H9 (cell line): ENCODE measurements around the gene FAM200B. TPM values are rescaled to one million over a fixed set of nuclear protein-coding genes. Genes with fewer than 3 reads are reported as not detected.

Experiments used
- DNase-seq: peaks from one replicate; pipeline ENCODE4 v3.0.0-alpha.2; 2017
- H2AFZ ChIP-seq: one replicate; pipeline ENCODE4 v1.6.1; 2013; ENCODE audit warnings: mild to moderate bottlenecking, low read length, control low read depth, moderate library complexity
- H2AK5ac ChIP-seq: 2 replicates; pipeline ENCODE4 v1.6.1; 2013; ENCODE audit warnings: low read length, control low read depth, mixed read lengths; ENCODE audit not compliant: insufficient read length
- H2BK120ac ChIP-seq: one replicate; pipeline ENCODE4 v1.6.1; 2013; ENCODE audit warnings: low read depth, mild to moderate bottlenecking, low read length, control low read depth, inconsistent platforms; ENCODE audit not compliant: poor library complexity, severe bottlenecking
- H2BK12ac ChIP-seq: 2 replicates; pipeline ENCODE4 v1.6.1; 2013; ENCODE audit warnings: low read length, control low read depth, mixed read lengths, low read depth; ENCODE audit not compliant: insufficient read length
- H2BK15ac ChIP-seq: 2 replicates; pipeline ENCODE4 v1.6.1; 2013; ENCODE audit warnings: low read depth, low read length, control low read depth
- H2BK20ac ChIP-seq: one replicate; pipeline ENCODE4 v1.6.1; 2013; ENCODE audit warnings: low read depth, mild to moderate bottlenecking, low read length, control low read depth, inconsistent platforms; ENCODE audit not compliant: poor library complexity, severe bottlenecking
- H2BK5ac ChIP-seq: 2 replicates; pipeline ENCODE4 v1.6.1; 2013; ENCODE audit warnings: low read length, control low read depth, mixed read lengths; ENCODE audit not compliant: insufficient read length
- H3K14ac ChIP-seq: 2 replicates; pipeline ENCODE4 v1.6.1; 2013; ENCODE audit warnings: low read length, control low read depth; ENCODE audit not compliant: insufficient read depth
- H3K18ac ChIP-seq: 2 replicates; pipeline ENCODE4 v1.6.1; 2013; ENCODE audit warnings: low read depth, mild to moderate bottlenecking, mixed read lengths, low read length, control low read depth; ENCODE audit not compliant: insufficient read length
- H3K23ac ChIP-seq: 2 replicates; pipeline ENCODE4 v1.6.1; 2013; ENCODE audit warnings: low read length, control low read depth, mixed read lengths, low read depth; ENCODE audit not compliant: insufficient read length
- H3K23me2 ChIP-seq: 2 replicates; pipeline ENCODE4 v1.6.1; 2013; ENCODE audit warnings: low read depth, mild to moderate bottlenecking, mixed read lengths, low read length, control low read depth; ENCODE audit not compliant: insufficient read length, poor library complexity, severe bottlenecking
- H3K27ac ChIP-seq: 2 replicates; pipeline ENCODE4 v1.5.1; 2013; ENCODE audit warnings: low read length, control low read depth, mixed read lengths, low read depth; ENCODE audit not compliant: insufficient read length
- H3K27me3 ChIP-seq: 2 replicates; pipeline ENCODE4 v1.6.1; 2013; ENCODE audit warnings: low read length, control low read depth, inconsistent platforms; ENCODE audit not compliant: insufficient read depth
- H3K4ac ChIP-seq: 2 replicates; pipeline ENCODE4 v1.6.1; 2013; ENCODE audit warnings: low read depth, mild to moderate bottlenecking, control low read depth, inconsistent platforms, low read length, moderate library complexity
- H3K4me1 ChIP-seq: 2 replicates; pipeline ENCODE4 v1.6.1; 2013; ENCODE audit warnings: low read length, control low read depth, inconsistent platforms; ENCODE audit not compliant: insufficient read depth
- H3K4me2 ChIP-seq: 2 replicates; pipeline ENCODE4 v1.6.1; 2013; ENCODE audit warnings: low read length, control low read depth, mixed read lengths; ENCODE audit not compliant: insufficient read length, insufficient read depth
- H3K56ac ChIP-seq: 2 replicates; pipeline ENCODE4 v1.6.1; 2013; ENCODE audit warnings: low read depth, mild to moderate bottlenecking, mixed read lengths, low read length, control low read depth; ENCODE audit not compliant: insufficient read length
- H3K79me1 ChIP-seq: 2 replicates; pipeline ENCODE4 v1.6.1; 2013; ENCODE audit warnings: low read depth, mild to moderate bottlenecking, moderate library complexity, low read length, control low read depth, inconsistent platforms; ENCODE audit not compliant: insufficient read depth, poor library complexity, severe bottlenecking
- H3K79me2 ChIP-seq: 2 replicates; pipeline ENCODE4 v1.6.1; 2013; ENCODE audit warnings: low read length, control low read depth, inconsistent platforms; ENCODE audit not compliant: insufficient read depth
- H3K9ac ChIP-seq: 2 replicates; pipeline ENCODE4 v1.6.1; 2013; ENCODE audit warnings: low read length, control low read depth, mixed read lengths; ENCODE audit not compliant: insufficient read length; ENCODE audit errors: extremely low read depth
- H3K9me3 ChIP-seq: one replicate; pipeline ENCODE4 v1.6.1; 2013; ENCODE audit warnings: low read depth, low read length, inconsistent platforms; ENCODE audit not compliant: control insufficient read depth
- H3T11ph ChIP-seq: one replicate; pipeline ENCODE4 v1.6.1; 2013; ENCODE audit warnings: mild to moderate bottlenecking, low read length, control low read depth, inconsistent platforms
- H4K20me1 ChIP-seq: one replicate; pipeline ENCODE4 v1.6.1; 2013; ENCODE audit not compliant: control insufficient read depth, insufficient read length, insufficient read depth
- H4K5ac ChIP-seq: 2 replicates; pipeline ENCODE4 v1.6.1; 2013; ENCODE audit warnings: low read depth, mild to moderate bottlenecking, mixed read lengths, low read length, control low read depth; ENCODE audit not compliant: insufficient read length
- H4K8ac ChIP-seq: replicated peaks from 2 replicates; pipeline ENCODE4 v1.6.1; 2013; ENCODE audit warnings: low read length, control low read depth, mixed read lengths, low read depth; ENCODE audit not compliant: insufficient read length
- H4K91ac ChIP-seq: 2 replicates; pipeline ENCODE4 v1.6.1; 2013; ENCODE audit warnings: low read depth, mild to moderate bottlenecking, moderate library complexity, mixed read lengths, low read length, control low read depth; ENCODE audit not compliant: insufficient read length
- H3K27ac Mint-ChIP-seq, 3 experiments: 2 replicates in 2 of 3; 3 replicates in 1 of 3; pipeline ENCODE4 v1.8.0; 2020 to 2021; ENCODE audit warnings: mixed read lengths in 3 of 3, mild to moderate bottlenecking in 1 of 3, moderate library complexity in 1 of 3
- H3K27me3 Mint-ChIP-seq: 2 replicates; pipeline ENCODE4 v1.8.0; 2021; ENCODE audit warnings: low read depth, mild to moderate bottlenecking, moderate library complexity, mixed read lengths
- H3K36me3 Mint-ChIP-seq, 3 experiments: 2 replicates in 2 of 3; 3 replicates in 1 of 3; pipeline ENCODE4 v1.8.0; 2020 to 2021; ENCODE audit warnings: low read depth in 3 of 3, mixed read lengths in 3 of 3; ENCODE audit not compliant: insufficient read depth in 1 of 3
- H3K4me1 Mint-ChIP-seq, 2 experiments: 2 replicates each; pipeline ENCODE4 v1.8.0; 2020; ENCODE audit warnings: mixed read lengths in 2 of 2
- H3K4me3 Mint-ChIP-seq, 2 experiments: 2 replicates in 1 of 2; 3 replicates in 1 of 2; pipeline ENCODE4 v1.8.0; 2020 to 2021; ENCODE audit warnings: mild to moderate bottlenecking in 2 of 2, mixed read lengths in 2 of 2, moderate library complexity in 1 of 2
- H3K9me3 Mint-ChIP-seq, 2 experiments: 2 replicates in 1 of 2; 3 replicates in 1 of 2; pipeline ENCODE4 v1.8.0; 2020; ENCODE audit warnings: mild to moderate bottlenecking in 2 of 2, mixed read lengths in 2 of 2, moderate library complexity in 1 of 2
- CTCF ChIP-seq: fragments of 200-600 bp; sonication (generic); conservative IDR thresholded peaks from 3 replicates; pipeline ENCODE4 v1.8.0; 2021; ENCODE audit warnings: antibody characterized with exemption, mild to moderate bottlenecking
- WGBS: extraction: QIAGEN DNeasy Blood & Tissue Kit; methylation state at CpG from one replicate; pipeline ENCODE4 v1.1.7; 2013; ENCODE audit warnings: missing lambda C conversion rate, low lambda C conversion rate, mixed read lengths; ENCODE audit not compliant: insufficient read length; ENCODE audit errors: extremely low coverage; 5-methylcytosine and 5-hydroxymethylcytosine counted together
- total RNA-seq: library from RNA; stranded (reverse); gene quantifications from 2 replicates; pipeline ENCODE4 v1.2.1, GENCODE V29; 2021

FAM200B gene
- total RNA-seq, 1 experiment from 2014 or later: 19.6 TPM

DNA sequence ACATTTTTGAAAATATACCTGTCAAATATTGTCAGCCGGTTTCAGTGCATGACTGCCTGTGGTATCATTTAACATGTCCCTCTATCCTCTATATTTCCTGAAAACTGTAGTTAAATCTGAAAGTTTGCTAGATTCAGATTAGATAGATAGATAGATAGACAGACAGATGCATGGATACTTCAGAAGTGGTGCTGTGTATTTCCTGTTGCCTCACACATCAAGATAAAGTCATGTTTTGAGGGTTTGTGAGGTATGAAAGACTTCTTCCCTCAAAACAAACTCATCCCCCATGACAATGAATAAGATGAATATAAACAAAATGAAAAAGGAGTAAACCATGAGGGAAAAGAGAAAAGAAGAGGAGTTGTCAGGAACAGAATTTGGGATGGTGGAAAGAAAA lies 15.2 kb downstream of the FAM200B start:
- no peak overlapping the region for H2AK5ac ChIP-seq
- no peaks in the 10 kb centered on the region for H3K79me2 ChIP-seq
- no peak overlapping the region for H4K91ac ChIP-seq
- H2AFZ ChIP-seq: no peak overlapping the region
- no peak overlapping the region for H3K9ac ChIP-seq
- no peaks in the 10 kb centered on the region for H3K27me3 ChIP-seq
- no peak overlapping the region for H3K18ac ChIP-seq
- no peak overlapping the region for H2BK15ac ChIP-seq
- H4K8ac ChIP-seq: no peak overlapping the region
- no peak for TF ChIP-seq CTCF
- Mint-ChIP-seq H3K36me3 (peaks cover 9 to 29% (median 10%) of the 10 kb centered on the region in 3 experiments), H3K4me3 (no peak overlapping the region), H3K4me1 (peaks cover 35 to 41% of the 10 kb centered on the region in 2 experiments), H3K9me3 (peaks cover 18 to 19% of the 10 kb centered on the region in 2 experiments), H3K27ac (no peak overlapping the region), H3K27me3 (no peaks in the 10 kb centered on the region)
- H3K23ac ChIP-seq: no peak overlapping the region
- no peak overlapping the region for H3K4ac ChIP-seq
- H3K4me2 ChIP-seq: no peak overlapping the region
- H3K56ac ChIP-seq: no peak overlapping the region
- no peak overlapping the region for H4K5ac ChIP-seq
- no CpG with 5 or more reads among the region's 1 CpG for WGBS
- H3T11ph ChIP-seq: no peak overlapping the region
- DNase-seq: no peak
- H2BK12ac ChIP-seq: no peak overlapping the region
- no peak overlapping the region for H2BK5ac ChIP-seq
- no peak overlapping the region for H3K27ac ChIP-seq
- H2BK20ac ChIP-seq: no peak overlapping the region
- no peaks in the 10 kb centered on the region; the same call in 1 of the 2 replicates for H3K4me1 ChIP-seq
- no peaks in the 10 kb centered on the region for H3K9me3 ChIP-seq
- no peaks in the 10 kb centered on the region for H4K20me1 ChIP-seq
- H3K23me2 ChIP-seq: no peaks in the 10 kb centered on the region
- H3K14ac ChIP-seq: no peak overlapping the region
- no peaks in the 10 kb centered on the region for H3K79me1 ChIP-seq
- H2BK120ac ChIP-seq: no peak overlapping the region
